WTC11 (cell line): Measurements from ENCODE around the gene MYO1H. TPM values are rescaled to one million over a fixed set of nuclear protein-coding genes. Genes with fewer than 3 reads are reported as not detected.

Source experiments
- ATAC-seq: fragments of 200-7000 bp; cut with Tn5 transposase; 2 replicates; pipeline ENCODE4 v1.10.0; 2021; ENCODE audit warnings: mild to moderate bottlenecking, moderate library complexity
- CTCF ChIA-PET: fragments of 300-600 bp; sonication (Branson Sonifier 250); formaldehyde crosslinking; loops from one replicate; lab custom pipeline; 2021; ENCODE audit warnings: antibody characterized with exemption; lab: Charles Lee
- POLR2A ChIA-PET: fragments of 350-600 bp; sonication (Branson Sonifier 250); formaldehyde crosslinking; loops from one replicate; lab custom pipeline; 2021; ENCODE audit warnings: antibody characterized with exemption; lab: Charles Lee
- DNase-seq: peaks from one replicate; pipeline ENCODE4 v3.0.0; 2021; ENCODE audit warnings: low spot score
- H3K27ac Mint-ChIP-seq: 2 replicates; pipeline ENCODE4 v1.8.0; 2021; ENCODE audit warnings: mixed read lengths
- H3K27me3 Mint-ChIP-seq: 2 replicates; pipeline ENCODE4 v1.8.0; 2021; ENCODE audit warnings: low read depth, mild to moderate bottlenecking, moderate library complexity, mixed read lengths
- H3K36me3 Mint-ChIP-seq: 2 replicates; pipeline ENCODE4 v1.8.0; 2021; ENCODE audit warnings: mixed read lengths
- H3K4me1 Mint-ChIP-seq: 2 replicates; pipeline ENCODE4 v1.8.0; 2022; ENCODE audit warnings: mixed read lengths
- H3K4me3 Mint-ChIP-seq: 2 replicates; pipeline ENCODE4 v1.8.0; 2021; ENCODE audit warnings: mild to moderate bottlenecking, moderate library complexity, mixed read lengths
- H3K9me3 Mint-ChIP-seq: 2 replicates; pipeline ENCODE4 v1.8.0; 2021; ENCODE audit warnings: mixed read lengths
- ARID4B ChIP-seq: sonication (generic); formaldehyde crosslinking; IDR thresholded peaks from 2 replicates; pipeline ENCODE4 v1.8.0; 2023; ENCODE audit warnings: missing genetic modification reagents, mild to moderate bottlenecking, borderline replicate concordance
- CREB1 ChIP-seq: sonication (generic); formaldehyde crosslinking; IDR thresholded peaks from 2 replicates; pipeline ENCODE4 v1.8.0; 2023; ENCODE audit warnings: mild to moderate bottlenecking, missing genetic modification reagents
- ELF4 ChIP-seq: sonication (generic); formaldehyde crosslinking; IDR thresholded peaks from 2 replicates; pipeline ENCODE4 v1.8.1; 2022; ENCODE audit warnings: low read depth, mild to moderate bottlenecking, moderate library complexity, missing genetic modification reagents
- ESRRA ChIP-seq: sonication (generic); formaldehyde crosslinking; IDR thresholded peaks from 2 replicates; pipeline ENCODE4 v1.8.1; 2022; ENCODE audit warnings: mild to moderate bottlenecking, missing genetic modification reagents, borderline replicate concordance
- FOXP4 ChIP-seq: sonication (generic); formaldehyde crosslinking; IDR thresholded peaks from 2 replicates; pipeline ENCODE4 v1.8.0; 2022; ENCODE audit warnings: mild to moderate bottlenecking, missing genetic modification reagents
- JAZF1 ChIP-seq: fragments of 250-450 bp; sonication (Bioruptor Pico); IDR thresholded peaks from 2 replicates; pipeline ENCODE4 v1.9.0; 2021; ENCODE audit warnings: moderate library complexity, mild to moderate bottlenecking, inconsistent platforms
- KAT7 ChIP-seq: sonication (generic); formaldehyde crosslinking; IDR thresholded peaks from 2 replicates; pipeline ENCODE4 v1.8.1; 2023; ENCODE audit warnings: missing genetic modification reagents, mild to moderate bottlenecking, borderline replicate concordance
- NFATC4 ChIP-seq: fragments of 250-450 bp; sonication (Bioruptor Pico); IDR thresholded peaks from 2 replicates; pipeline ENCODE4 v1.9.0; 2021; ENCODE audit warnings: mild to moderate bottlenecking
- NFE2L1 ChIP-seq: sonication (generic); formaldehyde crosslinking; IDR thresholded peaks from 2 replicates; pipeline ENCODE4 v1.8.1; 2023; ENCODE audit warnings: missing genetic modification reagents
- NR1H2 ChIP-seq: sonication (generic); formaldehyde crosslinking; IDR thresholded peaks from 2 replicates; pipeline ENCODE4 v1.9.0; 2021; ENCODE audit warnings: mild to moderate bottlenecking, moderate library complexity, missing genetic modification reagents
- OVOL2 ChIP-seq: fragments of 250-450 bp; sonication (Bioruptor Pico); IDR thresholded peaks from 2 replicates; pipeline ENCODE4 v1.9.0; 2021; ENCODE audit warnings: mild to moderate bottlenecking, borderline replicate concordance
- SP1 ChIP-seq: sonication (generic); formaldehyde crosslinking; conservative IDR thresholded peaks from 2 replicates; pipeline ENCODE4 v1.8.1; 2022; ENCODE audit warnings: missing genetic modification reagents
- ZNF219 ChIP-seq: sonication (generic); formaldehyde crosslinking; IDR thresholded peaks from 2 replicates; pipeline ENCODE4 v1.8.0; 2023; ENCODE audit warnings: missing genetic modification reagents, mild to moderate bottlenecking, borderline replicate concordance
- ZNF263 ChIP-seq: sonication (generic); formaldehyde crosslinking; IDR thresholded peaks from 2 replicates; pipeline ENCODE4 v1.8.1; 2022; ENCODE audit warnings: low read depth, mild to moderate bottlenecking, moderate library complexity, missing genetic modification reagents
- ZNF425 ChIP-seq: fragments of 250-450 bp; sonication (Bioruptor Pico); conservative IDR thresholded peaks from 2 replicates; pipeline ENCODE4 v1.9.0; 2021; ENCODE audit warnings: mild to moderate bottlenecking
- ZSCAN18 ChIP-seq: fragments of 250-450 bp; sonication (Bioruptor Pico); IDR thresholded peaks from 2 replicates; pipeline ENCODE4 v2.1.2; 2022; ENCODE audit warnings: mild to moderate bottlenecking, moderate library complexity
- total RNA-seq: library from RNA; stranded (reverse); gene quantifications from 3 replicates; pipeline ENCODE4 v1.2.3, GENCODE V29; 2021
- TF ChIP-seq, protein P1 (sequence below): sonication (generic); formaldehyde crosslinking; IDR thresholded peaks from 2 replicates; pipeline ENCODE4 v1.8.1; 2022; ENCODE audit warnings: mild to moderate bottlenecking, moderate library complexity, missing genetic modification reagents
- TF ChIP-seq, protein P2 (sequence below): fragments of 250-450 bp; sonication (Bioruptor Pico); IDR thresholded peaks from 2 replicates; pipeline ENCODE4 v1.8.0; 2021; ENCODE audit warnings: mild to moderate bottlenecking

Gene MYO1H
- total RNA-seq, 1 experiment from 2014 or later = 0.44 TPM

- TF ChIP-seq ELF4 (CRISPR knock-in tag) (no peak), ARID4B (CRISPR knock-in tag) (no peak), ZNF425 (CRISPR knock-in tag) (no peak), NFE2L1 (CRISPR knock-in tag) (no peak), CREB1 (CRISPR knock-in tag) (no peak), NFATC4 (CRISPR knock-in tag) (no peak), SP1 (CRISPR knock-in tag) (no peak), ESRRA (CRISPR knock-in tag) (no peak), ZNF263 (CRISPR knock-in tag) (no peak), JAZF1 (CRISPR knock-in tag) (no peak), FOXP4 (CRISPR knock-in tag) (no peak), ZSCAN18 (CRISPR knock-in tag) (no peak), NR1H2 (CRISPR knock-in tag) (no peak), OVOL2 (CRISPR knock-in tag) (no peak), KAT7 (CRISPR knock-in tag) (no peak), ZNF219 (CRISPR knock-in tag) (no peak)
- TF ChIP-seq, protein P1, sequence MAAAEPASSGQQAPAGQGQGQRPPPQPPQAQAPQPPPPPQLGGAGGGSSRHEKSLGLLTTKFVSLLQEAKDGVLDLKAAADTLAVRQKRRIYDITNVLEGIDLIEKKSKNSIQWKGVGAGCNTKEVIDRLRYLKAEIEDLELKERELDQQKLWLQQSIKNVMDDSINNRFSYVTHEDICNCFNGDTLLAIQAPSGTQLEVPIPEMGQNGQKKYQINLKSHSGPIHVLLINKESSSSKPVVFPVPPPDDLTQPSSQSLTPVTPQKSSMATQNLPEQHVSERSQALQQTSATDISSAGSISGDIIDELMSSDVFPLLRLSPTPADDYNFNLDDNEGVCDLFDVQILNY = no peak
- TF ChIP-seq, protein P2, sequence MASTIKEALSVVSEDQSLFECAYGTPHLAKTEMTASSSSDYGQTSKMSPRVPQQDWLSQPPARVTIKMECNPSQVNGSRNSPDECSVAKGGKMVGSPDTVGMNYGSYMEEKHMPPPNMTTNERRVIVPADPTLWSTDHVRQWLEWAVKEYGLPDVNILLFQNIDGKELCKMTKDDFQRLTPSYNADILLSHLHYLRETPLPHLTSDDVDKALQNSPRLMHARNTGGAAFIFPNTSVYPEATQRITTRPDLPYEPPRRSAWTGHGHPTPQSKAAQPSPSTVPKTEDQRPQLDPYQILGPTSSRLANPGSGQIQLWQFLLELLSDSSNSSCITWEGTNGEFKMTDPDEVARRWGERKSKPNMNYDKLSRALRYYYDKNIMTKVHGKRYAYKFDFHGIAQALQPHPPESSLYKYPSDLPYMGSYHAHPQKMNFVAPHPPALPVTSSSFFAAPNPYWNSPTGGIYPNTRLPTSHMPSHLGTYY = no peak
- no peak for DNase-seq
- peaks cover 1% of the 10 kb centered on the region; the same call in 1 of the 2 replicates for H3K9me3 Mint-ChIP-seq
- no peak for ATAC-seq
- no peak overlapping the region for H3K4me3 Mint-ChIP-seq
- no peak overlapping the region for H3K27ac Mint-ChIP-seq
- H3K4me1 Mint-ChIP-seq = no peaks in the 10 kb centered on the region
- ChIA-PET CTCF (interaction anchor here (1.3 to 1.4 kb wide), 2 partner anchors 30 to 56 kb away, joined by 3 to 5 read pairs; no protein-coding TSS in a partner anchor), POLR2A (no interaction called here)
- H3K27me3 Mint-ChIP-seq = no peaks in the 10 kb centered on the region
- H3K36me3 Mint-ChIP-seq = peaks cover 75% of the 10 kb centered on the region
Observed at GRCh38 chr12:109489016-109489954, 141.6 kb downstream of the MYO1H start.
